HepG2 (cell line): ENCODE results near the gene TMEM198. TPM values are rescaled to one million over a fixed set of nuclear protein-coding genes. Genes with fewer than 3 reads are reported as not detected.

ENCODE experiments used
- CREB3 ChIP-seq: sonication (generic); formaldehyde crosslinking; IDR thresholded peaks from 2 replicates; pipeline ENCODE4 v1.5.0; 2020; ENCODE audit warnings: missing genetic modification reagents
- GPN1 ChIP-seq: sonication (generic); formaldehyde crosslinking; IDR thresholded peaks from 2 replicates; pipeline ENCODE4 v1.5.1; 2020; ENCODE audit warnings: missing genetic modification reagents, borderline replicate concordance
- GTF2F1 ChIP-seq: fragments of 150-350 bp; IDR thresholded peaks from 2 replicates; pipeline ENCODE4 v1.6.1; 2014; ENCODE audit warnings: low read length
- HMGXB4 ChIP-seq, 2 experiments: sonication (generic) in 1 of 2; formaldehyde crosslinking in 1 of 2; IDR thresholded peaks; 2 replicates each; pipeline versions ENCODE4 v1.4.0 to v1.6.1; 2018 to 2020; ENCODE audit warnings: missing genetic modification reagents in 2 of 2, borderline replicate concordance in 1 of 2, low read depth in 1 of 2, mild to moderate bottlenecking in 1 of 2, missing biosample characterization in 1 of 2
- HOXA3 ChIP-seq: sonication (generic); formaldehyde crosslinking; IDR thresholded peaks from 2 replicates; pipeline ENCODE4 v1.5.0; 2020; ENCODE audit warnings: missing genetic modification reagents
- MEIS1 ChIP-seq: sonication (generic); formaldehyde crosslinking; IDR thresholded peaks from 2 replicates; pipeline ENCODE4 v1.9.0; 2021; ENCODE audit warnings: mild to moderate bottlenecking, missing genetic modification reagents, moderate library complexity, borderline replicate concordance
- NR2F2 ChIP-seq: IDR thresholded peaks from 2 replicates; pipeline ENCODE4 v1.6.1; 2012; ENCODE audit warnings: low read depth, inconsistent platforms, borderline replicate concordance
- PCBP1 ChIP-seq: fragments of 200-400 bp; formaldehyde crosslinking; IDR thresholded peaks from 2 replicates; pipeline ENCODE4 v1.6.1; 2017; ENCODE audit warnings: mild to moderate bottlenecking, low read depth, low read length, borderline replicate concordance
- PPARG ChIP-seq: conservative IDR thresholded peaks from 2 replicates; pipeline ENCODE4 v1.6.1; 2016; ENCODE audit warnings: missing biosample characterization, missing genetic modification reagents
- SOX13 ChIP-seq, 3 experiments: fragments of 450-650 bp in 1 of 3; sonication (generic) in 1 of 3; formaldehyde crosslinking in 1 of 3; IDR thresholded peaks in 2 of 3; conservative IDR thresholded peaks in 1 of 3; 2 replicates each; pipeline versions ENCODE4 v1.5.0 to v1.6.1; 2016 to 2020; ENCODE audit warnings: antibody characterized with exemption in 1 of 3, mild to moderate bottlenecking in 1 of 3, missing compliant biosample characterization in 1 of 3, missing genetic modification reagents in 1 of 3, moderate library complexity in 1 of 3
- ZBTB3 ChIP-seq: sonication (generic); formaldehyde crosslinking; IDR thresholded peaks from 2 replicates; pipeline ENCODE4 v1.4.0; 2020; ENCODE audit warnings: low read depth, mild to moderate bottlenecking, moderate library complexity, missing genetic modification reagents, borderline replicate concordance
- ZNF274 ChIP-seq: sonication (generic); formaldehyde crosslinking; IDR thresholded peaks from 2 replicates; pipeline ENCODE4 v1.5.1; 2020; ENCODE audit warnings: mild to moderate bottlenecking, missing genetic modification reagents
- ZNF558 ChIP-seq: sonication (generic); formaldehyde crosslinking; IDR thresholded peaks from 2 replicates; pipeline ENCODE4 v1.9.0; 2022; ENCODE audit warnings: mild to moderate bottlenecking, missing genetic modification reagents, borderline replicate concordance
- ZNF709 ChIP-seq: sonication (generic); formaldehyde crosslinking; IDR thresholded peaks from 2 replicates; pipeline ENCODE4 v1.5.0; 2020; ENCODE audit warnings: mild to moderate bottlenecking, missing genetic modification reagents
- ZNF777 ChIP-seq: sonication (generic); formaldehyde crosslinking; IDR thresholded peaks from 2 replicates; pipeline ENCODE4 v1.4.0; 2020; ENCODE audit warnings: missing genetic modification reagents
- ZNF792 ChIP-seq: IDR thresholded peaks from 2 replicates; pipeline ENCODE4 v1.6.1; 2016
- ZSCAN30 ChIP-seq: sonication (generic); formaldehyde crosslinking; IDR thresholded peaks from 2 replicates; pipeline ENCODE4 v1.5.0; 2020; ENCODE audit warnings: mild to moderate bottlenecking, missing genetic modification reagents
- polyA plus RNA-seq, 8 experiments: library from polyadenylated mRNA; depleted of rRNA in 3 of 8; stranded (reverse) in 7 of 8; unstranded in 1 of 8; fragments of >200 nt; fragmentation: Illumina TruSeq in 4 of 8; extraction: Trizol in 4 of 8; gene quantifications; 2 replicates each; pipeline versions ENCODE4 v1.2.1 to v1.2.3, GENCODE V29; 2011 to 2016; ENCODE audit warnings: low read depth in 4 of 8, missing spikeins in 1 of 8, mixed read lengths in 1 of 8; ENCODE audit not compliant: insufficient read depth in 1 of 8
- total RNA-seq, 5 experiments: library from RNA; depleted of rRNA; stranded (reverse); fragments of >200 nt; fragmentation: Illumina TruSeq; extraction: Trizol; gene quantifications; 2 replicates each; pipeline ENCODE4 v1.2.3, GENCODE V29; 2016; ENCODE audit warnings: low read depth in 1 of 5
- TF ChIP-seq, protein P1 (sequence below): sonication (generic); formaldehyde crosslinking; IDR thresholded peaks from 2 replicates; pipeline ENCODE4 v1.8.1; 2023; ENCODE audit warnings: mild to moderate bottlenecking, missing genetic modification reagents
- TF ChIP-seq, protein P2 (sequence below): sonication (generic); formaldehyde crosslinking; IDR thresholded peaks from 2 replicates; pipeline ENCODE4 v1.8.0; 2022; ENCODE audit warnings: missing genetic modification reagents, low read depth, mild to moderate bottlenecking, borderline replicate concordance
- TF ChIP-seq, protein P3 (sequence below): IDR thresholded peaks from 2 replicates; pipeline ENCODE4 v1.6.1; 2012; ENCODE audit warnings: low read depth, low read length, improper control_type of control experiment

The TMEM198 gene
- total and polyA plus RNA-seq, 2 of the 13 experiments (the other 11 are each of a cell fraction or from before 2014, with no cell fraction given) = 17.3 to 23.5 TPM

DNA sequence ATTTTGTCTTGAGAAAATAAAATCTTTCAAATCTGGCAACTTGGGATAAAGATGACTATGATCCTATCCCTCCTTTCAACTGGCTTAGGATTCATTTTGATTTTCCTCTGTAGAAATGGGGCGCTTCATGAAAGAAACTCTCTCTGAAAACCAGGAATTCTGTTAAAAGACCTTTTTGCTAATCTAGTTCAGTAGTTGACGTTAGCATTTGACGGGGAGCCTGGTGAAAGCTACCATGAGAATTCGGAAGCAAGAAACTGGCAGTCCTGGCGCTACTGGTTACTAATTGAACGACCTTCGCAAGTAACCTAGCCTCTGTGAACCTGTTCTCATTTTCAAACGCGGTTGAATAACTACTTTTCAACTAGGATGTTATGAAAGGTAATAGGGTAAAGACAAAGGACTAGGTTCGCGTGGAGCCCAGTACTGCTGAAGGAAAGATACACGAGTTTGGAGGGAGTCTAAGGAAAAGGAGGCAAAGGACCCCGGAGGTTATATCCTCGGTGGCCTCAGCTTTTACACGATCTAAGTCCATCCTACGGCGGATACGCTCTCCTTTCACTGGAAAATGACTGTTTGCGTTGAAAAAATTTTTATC, 53.2 kb downstream of the TMEM198 start (continued):
- TF ChIP-seq MEIS1 (CRISPR knock-in tag) = no peak
- no peak for TF ChIP-seq ZNF792 (CRISPR knock-in tag)
- TF ChIP-seq, protein P1, sequence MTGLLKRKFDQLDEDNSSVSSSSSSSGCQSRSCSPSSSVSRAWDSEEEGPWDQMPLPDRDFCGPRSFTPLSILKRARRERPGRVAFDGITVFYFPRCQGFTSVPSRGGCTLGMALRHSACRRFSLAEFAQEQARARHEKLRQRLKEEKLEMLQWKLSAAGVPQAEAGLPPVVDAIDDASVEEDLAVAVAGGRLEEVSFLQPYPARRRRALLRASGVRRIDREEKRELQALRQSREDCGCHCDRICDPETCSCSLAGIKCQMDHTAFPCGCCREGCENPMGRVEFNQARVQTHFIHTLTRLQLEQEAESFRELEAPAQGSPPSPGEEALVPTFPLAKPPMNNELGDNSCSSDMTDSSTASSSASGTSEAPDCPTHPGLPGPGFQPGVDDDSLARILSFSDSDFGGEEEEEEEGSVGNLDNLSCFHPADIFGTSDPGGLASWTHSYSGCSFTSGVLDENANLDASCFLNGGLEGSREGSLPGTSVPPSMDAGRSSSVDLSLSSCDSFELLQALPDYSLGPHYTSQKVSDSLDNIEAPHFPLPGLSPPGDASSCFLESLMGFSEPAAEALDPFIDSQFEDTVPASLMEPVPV (CRISPR knock-in tag) = peak; percentile 9; the same call in 1 of the 2 replicates
- TF ChIP-seq ZBTB3 (CRISPR knock-in tag) = no peak
- TF ChIP-seq ZNF558 (CRISPR knock-in tag) = no peak
- TF ChIP-seq, protein P2, sequence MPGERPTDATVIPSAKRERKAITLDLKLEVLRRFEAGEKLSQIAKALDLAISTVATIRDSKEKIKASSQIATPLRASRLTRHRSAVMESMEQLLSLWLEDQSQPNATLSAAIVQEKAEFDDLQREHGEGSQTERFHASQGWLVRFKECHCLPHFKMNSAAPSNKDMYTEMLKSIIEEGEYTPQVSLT (CRISPR knock-in tag) = no peak
- 0 out of 2 replicates have a peak, but pooled peaks have one; percentile 18 for TF ChIP-seq ZNF777
- no peak for TF ChIP-seq ZNF709 (CRISPR knock-in tag)
- TF ChIP-seq, protein P3, sequence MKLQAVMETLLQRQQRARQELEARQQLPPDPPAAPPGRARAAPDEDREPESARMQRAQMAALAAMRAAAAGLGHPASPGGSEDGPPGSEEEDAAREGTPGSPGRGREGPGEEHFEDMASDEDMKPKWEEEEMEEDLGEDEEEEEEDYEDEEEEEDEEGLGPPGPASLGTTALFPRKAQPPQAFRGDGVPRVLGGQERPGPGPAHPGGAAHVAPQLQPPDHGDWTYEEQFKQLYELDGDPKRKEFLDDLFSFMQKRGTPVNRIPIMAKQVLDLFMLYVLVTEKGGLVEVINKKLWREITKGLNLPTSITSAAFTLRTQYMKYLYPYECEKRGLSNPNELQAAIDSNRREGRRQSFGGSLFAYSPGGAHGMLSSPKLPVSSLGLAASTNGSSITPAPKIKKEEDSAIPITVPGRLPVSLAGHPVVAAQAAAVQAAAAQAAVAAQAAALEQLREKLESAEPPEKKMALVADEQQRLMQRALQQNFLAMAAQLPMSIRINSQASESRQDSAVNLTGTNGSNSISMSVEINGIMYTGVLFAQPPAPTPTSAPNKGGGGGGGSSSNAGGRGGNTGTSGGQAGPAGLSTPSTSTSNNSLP = no peak
- TF ChIP-seq SOX13 (IDR thresholded peaks at IDR 0.05) = no peak
- no peak for TF ChIP-seq SOX13 (CRISPR knock-in tag; conservative IDR thresholded peaks at IDR 0.05 in 1 of 2, IDR thresholded peaks at IDR 0.05 in 1 of 2)
- 0 out of 2 replicates have a peak, but pooled peaks have one; percentile 8 for TF ChIP-seq NR2F2
- 0 out of 2 replicates have a peak, but pooled peaks have one; percentile 20 for TF ChIP-seq CREB3 (CRISPR knock-in tag)
- TF ChIP-seq GTF2F1 = no peak
- no peak for TF ChIP-seq ZNF274 (CRISPR knock-in tag)
- 0 out of 2 replicates have a peak, but pooled peaks have one; percentile 74 for TF ChIP-seq ZSCAN30
- no peak for TF ChIP-seq PCBP1
- no peak for TF ChIP-seq GPN1 (CRISPR knock-in tag)
- no peak for TF ChIP-seq HOXA3 (CRISPR knock-in tag)
- TF ChIP-seq HMGXB4 (CRISPR knock-in tag; IDR thresholded peaks at IDR 0.05; ENCODE audit: borderline replicate concordance in 1 of 2, low read depth in 1 of 2) = no peak
- no peak for TF ChIP-seq PPARG (CRISPR knock-in tag)
